GM12875 (cell line): ENCODE measurements around the gene RYR1.

Experiments used
- H3K4me3 ChIP-seq: one replicate; pipeline ENCODE4 v1.5.1; 2011; ENCODE audit warnings: low read depth, low read length, control low read depth
- CTCF ChIP-seq: IDR thresholded peaks from 2 replicates; pipeline ENCODE4 v1.5.1; 2011; ENCODE audit warnings: low read depth, mild to moderate bottlenecking, control low read depth, inconsistent platforms, low read length, moderate library complexity, borderline replicate concordance; ENCODE audit not compliant: insufficient read depth

The RYR1 gene

GRCh38 chr19:38451036-38451435 lies 17.5 kb downstream of the RYR1 start:
- TF ChIP-seq CTCF: no peak
- H3K4me3 ChIP-seq: no peak overlapping the region

- no peak for TF ChIP-seq CTCF
- H3K4me3 ChIP-seq: no peak overlapping the region
Observed at GRCh38 chr19:38451629-38452028, 18.1 kb downstream of the RYR1 start.

DNA sequence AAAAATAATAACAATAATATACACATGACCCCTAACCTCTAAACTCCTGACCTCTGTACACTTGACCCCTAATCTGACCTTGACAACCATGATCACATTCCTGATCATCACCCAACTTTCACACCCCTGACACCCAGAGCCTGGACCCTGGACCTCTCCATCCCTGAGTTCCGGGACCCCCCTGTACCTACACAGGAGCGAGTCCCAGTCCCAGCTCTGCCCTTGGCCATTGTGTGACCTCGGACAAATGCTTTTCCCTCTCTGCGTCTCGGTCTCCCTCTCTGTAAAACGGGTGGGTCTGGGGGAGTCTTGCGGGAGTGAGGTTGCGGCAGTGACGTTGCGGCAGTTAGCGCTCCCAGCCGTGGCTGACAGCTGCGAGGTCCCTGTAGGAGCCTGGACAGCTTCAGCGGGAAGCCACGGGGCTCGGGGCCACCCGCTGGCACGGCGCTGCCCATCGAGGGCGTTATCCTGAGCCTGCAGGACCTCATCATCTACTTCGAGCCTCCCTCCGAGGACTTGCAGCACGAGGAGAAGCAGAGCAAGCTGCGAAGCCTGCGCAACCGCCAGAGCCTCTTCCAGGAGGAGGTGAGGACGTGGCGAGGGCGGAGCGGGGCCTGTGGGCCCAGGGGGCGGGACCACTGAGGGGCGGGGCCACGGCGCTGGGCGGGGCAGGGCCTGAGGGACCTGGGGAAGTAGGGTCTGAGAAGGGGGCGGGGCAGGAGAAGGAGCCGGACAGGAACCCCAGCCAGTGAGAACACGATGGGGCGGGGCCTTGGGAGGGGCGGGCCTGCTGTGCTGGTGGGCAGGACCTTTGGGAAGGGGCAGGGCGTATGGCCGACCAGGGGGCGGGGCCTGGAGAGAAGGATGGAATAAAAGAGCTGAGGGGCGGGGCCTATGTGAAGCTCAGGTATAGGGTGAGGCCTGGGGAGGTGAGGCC lies 19.2 kb downstream of the RYR1 start:
- no peak for TF ChIP-seq CTCF
- H3K4me3 ChIP-seq: no peak overlapping the region

GRCh38 chr19:38453596-38453995 lies 20.1 kb downstream of the RYR1 start:
- H3K4me3 ChIP-seq: no peak overlapping the region
- no peak for TF ChIP-seq CTCF

- H3K4me3 ChIP-seq: no peak overlapping the region
Observed at GRCh38 chr19:38455031-38455430, 21.5 kb downstream of the RYR1 start.

DNA sequence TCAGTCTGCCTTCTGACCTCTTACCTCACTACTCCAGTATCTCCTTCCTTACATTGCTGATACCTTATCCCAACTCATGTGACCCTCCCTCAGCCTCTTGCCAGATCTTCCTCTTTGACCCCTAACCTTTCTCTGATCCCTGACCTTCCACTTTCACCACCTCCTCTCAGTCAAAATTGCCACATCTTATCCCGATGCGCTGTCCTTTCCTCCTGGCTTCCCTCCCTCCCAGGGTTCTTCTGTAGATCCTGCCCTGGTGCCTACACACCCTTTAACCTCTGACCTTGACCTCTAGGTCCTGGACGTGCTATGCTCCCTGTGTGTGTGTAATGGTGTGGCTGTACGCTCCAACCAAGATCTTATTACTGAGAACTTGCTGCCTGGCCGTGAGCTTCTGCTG lies 23.7 kb downstream of the RYR1 start:
- H3K4me3 ChIP-seq: no peak overlapping the region
- no peak for TF ChIP-seq CTCF

More at GRCh38 chr19:38455031-38455430, 21.5 kb downstream of the RYR1 start:
- TF ChIP-seq CTCF: no peak

- no peak overlapping the region for H3K4me3 ChIP-seq
- TF ChIP-seq CTCF: no peak
Observed at GRCh38 chr19:38457690-38458405, 24.4 kb downstream of the RYR1 start.
